GM12878 (cell line): ENCODE results near the gene FOXA2. TPM values are rescaled to one million over a fixed set of nuclear protein-coding genes. Genes with fewer than 3 reads are reported as not detected.

Experiments
- ATAC-seq: fragments of 200-7000 bp; cut with Tn5 transposase; 3 replicates; pipeline ENCODE4 v1.9.1; 2020; ENCODE audit warnings: mild to moderate bottlenecking, moderate library complexity
- BruUV-seq: library from RNA; stranded (reverse); fragments of 400-500 nt; replicated peaks from 2 replicates; lab custom pipeline; 2021; lab: Mats Ljungman, UMichigan
- CTCF ChIA-PET: fragments of 300-600 bp; sonication (Branson Sonifier 250); formaldehyde crosslinking; extraction: SDS; loops from one replicate; lab custom pipeline; 2021; ENCODE audit warnings: inconsistent platforms; lab: Yijun Ruan, JAX
- POLR2A ChIA-PET: fragments of 350-600 bp; formaldehyde crosslinking; extraction: SDS; loops from one replicate; lab custom pipeline; 2021; ENCODE audit warnings: inconsistent platforms; lab: Charles Lee
- RAD21 ChIA-PET: fragments of 300-600 bp; sonication (Branson Sonifier 250); formaldehyde crosslinking; loops from one replicate; lab custom pipeline; 2023; ENCODE audit warnings: antibody characterized with exemption; ENCODE audit not compliant: unreplicated experiment; lab: Charles Lee
- SMC1A ChIA-PET: fragments of 300-600 bp; sonication (Branson Sonifier 250); formaldehyde crosslinking; loops from one replicate; lab custom pipeline; 2023; ENCODE audit not compliant: unreplicated experiment, uncharacterized antibody; lab: Charles Lee
- DNase-seq: peaks from one replicate; pipeline ENCODE4 v3.0.0-alpha.2; 2011; ENCODE audit warnings: low read depth, low spot score
- FAIRE-seq: peaks from 3 replicates; lab custom pipeline; 2011; peaks lifted over from hg19 to GRCh38; lab: Jason Lieb, UNC
- H2AFZ ChIP-seq: 2 replicates; pipeline ENCODE4 v1.6.0; 2011; ENCODE audit warnings: low read depth, low read length, control low read depth; ENCODE audit not compliant: control insufficient read depth
- H3K27ac ChIP-seq: 2 replicates; pipeline ENCODE4 v1.5.1; 2011; ENCODE audit warnings: control low read depth; ENCODE audit not compliant: control insufficient read depth, insufficient read depth
- H3K27me3 ChIP-seq, 2 experiments: replicated peaks in 1 of 2; 2 replicates each; pipeline versions ENCODE4 v1.6.0 to v1.6.1; 2011; ENCODE audit warnings: low read length in 1 of 2; ENCODE audit not compliant: control insufficient read depth in 2 of 2, insufficient read depth in 2 of 2
- H3K36me3 ChIP-seq, 2 experiments: 2 replicates each; pipeline ENCODE4 v1.5.1; 2011; ENCODE audit warnings: low read length in 1 of 2; ENCODE audit not compliant: control insufficient read depth in 2 of 2, insufficient read depth in 2 of 2
- H3K4me1 ChIP-seq: 2 replicates; pipeline ENCODE4 v1.6.1; 2011; ENCODE audit warnings: mild to moderate bottlenecking, low read length, moderate library complexity, mixed read lengths; ENCODE audit not compliant: control insufficient read depth, insufficient read depth
- H3K4me2 ChIP-seq: 2 replicates; pipeline ENCODE4 v1.6.0; 2011; ENCODE audit warnings: control low read depth; ENCODE audit not compliant: control insufficient read depth, insufficient read depth
- H3K4me3 ChIP-seq: fragments of 200-600 bp; sonication (generic); 2 replicates; pipeline ENCODE4 v1.5.1; 2016
- H3K79me2 ChIP-seq: 2 replicates; pipeline ENCODE4 v1.6.0; 2011; ENCODE audit warnings: low read length; ENCODE audit not compliant: control insufficient read depth, insufficient read depth
- H3K9ac ChIP-seq: 2 replicates; pipeline ENCODE4 v1.8.0; 2011; ENCODE audit warnings: low read length, control low read depth, mixed read lengths; ENCODE audit not compliant: control insufficient read depth, insufficient read depth
- H3K9me3 ChIP-seq: replicated peaks from 3 replicates; pipeline ENCODE4 v1.5.1; 2011; ENCODE audit warnings: mild to moderate bottlenecking, low read length; ENCODE audit not compliant: control insufficient read depth, insufficient read depth
- H4K20me1 ChIP-seq: 2 replicates; pipeline ENCODE4 v1.6.0; 2011; ENCODE audit not compliant: control insufficient read depth, insufficient read depth
- BCL3 ChIP-seq: IDR thresholded peaks from 2 replicates; pipeline ENCODE4 v1.6.1; 2011; ENCODE audit warnings: borderline replicate concordance, low read depth, mild to moderate bottlenecking, moderate library complexity, low read length; ENCODE audit not compliant: insufficient read depth, poor library complexity, severe bottlenecking
- CHD4 ChIP-seq: fragments of 200-600 bp; sonication (generic); IDR thresholded peaks from 2 replicates; pipeline ENCODE4 v1.6.1; 2016; ENCODE audit warnings: mild to moderate bottlenecking
- NFIC ChIP-seq: IDR thresholded peaks from 2 replicates; pipeline ENCODE4 v1.6.1; 2012; ENCODE audit warnings: low read depth, mild to moderate bottlenecking, inconsistent platforms, low read length, moderate library complexity
- POLR2A ChIP-seq: IDR thresholded peaks from 2 replicates; pipeline ENCODE4 v1.6.1; 2011; ENCODE audit warnings: low read depth, mild to moderate bottlenecking, low read length
- USF1 ChIP-seq: IDR thresholded peaks from 2 replicates; pipeline ENCODE4 v1.6.1; 2011; ENCODE audit warnings: borderline replicate concordance, low read depth, mild to moderate bottlenecking, moderate library complexity, mixed read lengths, low read length; ENCODE audit not compliant: insufficient read depth; ENCODE audit errors: extremely low read length
- ZBTB4 ChIP-seq: fragments of 450-650 bp; formaldehyde crosslinking; IDR thresholded peaks from 2 replicates; pipeline ENCODE4 v1.4.0; 2022; ENCODE audit warnings: mild to moderate bottlenecking, moderate library complexity
- ZNF622 ChIP-seq: fragments of 450-650 bp; IDR thresholded peaks from 2 replicates; pipeline ENCODE4 v1.6.1; 2017; ENCODE audit warnings: mild to moderate bottlenecking, inconsistent platforms
- in situ Hi-C: fragments of 300-500 bp; cut with MboI; formaldehyde crosslinking; loops from 9 replicates; pipeline ENCODE4 v1.14.3; 2018; ENCODE audit warnings: mixed read lengths
- intact Hi-C: fragments of 100-400 bp; cut with micrococcal nuclease; formaldehyde crosslinking; loops from one replicate; pipeline ENCODE4 v1.14.2; 2022; ENCODE audit not compliant: unreplicated experiment
- polyA plus RNA-seq, 11 experiments: library from polyadenylated mRNA; depleted of rRNA in 4 of 11; unstranded in 6 of 11; stranded (reverse) in 5 of 11; fragments of >200 nt; fragmentation: Nextera tagmentation in 4 of 11; fragmentation: Illumina TruSeq in 1 of 11; extraction: Ambion mirVana in 4 of 11; extraction: Trizol in 1 of 11; gene quantifications; 1 replicate in 1 of 11; 2 replicates in 10 of 11; pipeline versions ENCODE4 v1.2.1 to v1.2.3, GENCODE V29; 2011 to 2016; ENCODE audit warnings: inconsistent platforms in 2 of 11, missing spikeins in 2 of 11, low read depth in 1 of 11
- total RNA-seq, 4 experiments: library from RNA; depleted of rRNA in 3 of 4; stranded (reverse); fragments of >200 nt in 3 of 4; fragmentation: Illumina TruSeq in 1 of 4; extraction: Trizol in 1 of 4; gene quantifications; 2 replicates each; pipeline versions ENCODE4 v1.2.1 to v1.2.3, GENCODE V29; 2013 to 2021
- TF ChIP-seq, protein P1 (sequence below): fragments of 150-350 bp; IDR thresholded peaks from 2 replicates; pipeline ENCODE4 v1.6.1; 2016; ENCODE audit warnings: low read depth, low read length
- TF ChIP-seq, protein P2 (sequence below): fragments of 450-650 bp; IDR thresholded peaks from 2 replicates; pipeline ENCODE4 v1.6.1; 2017; ENCODE audit warnings: antibody characterized with exemption, mild to moderate bottlenecking, moderate library complexity

Gene FOXA2
- total and polyA plus RNA-seq, 10 of the 15 experiments (the other 5 are each of a cell fraction or from before 2014, with no cell fraction given): not detected

GRCh38 chr20:22611636-22612035, 27.3 kb upstream of the FOXA2 start:
- Histone ChIP-seq H4K20me1 (no peaks in the 10 kb centered on the region), H3K27me3 (no peaks in the 10 kb centered on the region), H3K4me1 (no peaks in the 10 kb centered on the region), H3K9ac (no peak overlapping the region), H3K4me2 (no peak overlapping the region), H3K36me3 (no peaks in the 10 kb centered on the region), H2AFZ (no peak overlapping the region), H3K79me2 (no peaks in the 10 kb centered on the region), H3K9me3 (no peaks in the 10 kb centered on the region), H3K4me3 (no peak overlapping the region), H3K27ac (no peak overlapping the region)
- TF ChIP-seq BCL3: no peak
- no peak for TF ChIP-seq ZNF622
- TF ChIP-seq POLR2A: no peak
- no peak for TF ChIP-seq ZBTB4 (CRISPR knock-in tag)
- TF ChIP-seq, protein P1, sequence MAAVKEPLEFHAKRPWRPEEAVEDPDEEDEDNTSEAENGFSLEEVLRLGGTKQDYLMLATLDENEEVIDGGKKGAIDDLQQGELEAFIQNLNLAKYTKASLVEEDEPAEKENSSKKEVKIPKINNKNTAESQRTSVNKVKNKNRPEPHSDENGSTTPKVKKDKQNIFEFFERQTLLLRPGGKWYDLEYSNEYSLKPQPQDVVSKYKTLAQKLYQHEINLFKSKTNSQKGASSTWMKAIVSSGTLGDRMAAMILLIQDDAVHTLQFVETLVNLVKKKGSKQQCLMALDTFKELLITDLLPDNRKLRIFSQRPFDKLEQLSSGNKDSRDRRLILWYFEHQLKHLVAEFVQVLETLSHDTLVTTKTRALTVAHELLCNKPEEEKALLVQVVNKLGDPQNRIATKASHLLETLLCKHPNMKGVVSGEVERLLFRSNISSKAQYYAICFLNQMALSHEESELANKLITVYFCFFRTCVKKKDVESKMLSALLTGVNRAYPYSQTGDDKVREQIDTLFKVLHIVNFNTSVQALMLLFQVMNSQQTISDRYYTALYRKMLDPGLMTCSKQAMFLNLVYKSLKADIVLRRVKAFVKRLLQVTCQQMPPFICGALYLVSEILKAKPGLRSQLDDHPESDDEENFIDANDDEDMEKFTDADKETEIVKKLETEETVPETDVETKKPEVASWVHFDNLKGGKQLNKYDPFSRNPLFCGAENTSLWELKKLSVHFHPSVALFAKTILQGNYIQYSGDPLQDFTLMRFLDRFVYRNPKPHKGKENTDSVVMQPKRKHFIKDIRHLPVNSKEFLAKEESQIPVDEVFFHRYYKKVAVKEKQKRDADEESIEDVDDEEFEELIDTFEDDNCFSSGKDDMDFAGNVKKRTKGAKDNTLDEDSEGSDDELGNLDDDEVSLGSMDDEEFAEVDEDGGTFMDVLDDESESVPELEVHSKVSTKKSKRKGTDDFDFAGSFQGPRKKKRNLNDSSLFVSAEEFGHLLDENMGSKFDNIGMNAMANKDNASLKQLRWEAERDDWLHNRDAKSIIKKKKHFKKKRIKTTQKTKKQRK: no peak
- no peak for TF ChIP-seq CHD4
- no peak for TF ChIP-seq USF1
- TF ChIP-seq, protein P2, sequence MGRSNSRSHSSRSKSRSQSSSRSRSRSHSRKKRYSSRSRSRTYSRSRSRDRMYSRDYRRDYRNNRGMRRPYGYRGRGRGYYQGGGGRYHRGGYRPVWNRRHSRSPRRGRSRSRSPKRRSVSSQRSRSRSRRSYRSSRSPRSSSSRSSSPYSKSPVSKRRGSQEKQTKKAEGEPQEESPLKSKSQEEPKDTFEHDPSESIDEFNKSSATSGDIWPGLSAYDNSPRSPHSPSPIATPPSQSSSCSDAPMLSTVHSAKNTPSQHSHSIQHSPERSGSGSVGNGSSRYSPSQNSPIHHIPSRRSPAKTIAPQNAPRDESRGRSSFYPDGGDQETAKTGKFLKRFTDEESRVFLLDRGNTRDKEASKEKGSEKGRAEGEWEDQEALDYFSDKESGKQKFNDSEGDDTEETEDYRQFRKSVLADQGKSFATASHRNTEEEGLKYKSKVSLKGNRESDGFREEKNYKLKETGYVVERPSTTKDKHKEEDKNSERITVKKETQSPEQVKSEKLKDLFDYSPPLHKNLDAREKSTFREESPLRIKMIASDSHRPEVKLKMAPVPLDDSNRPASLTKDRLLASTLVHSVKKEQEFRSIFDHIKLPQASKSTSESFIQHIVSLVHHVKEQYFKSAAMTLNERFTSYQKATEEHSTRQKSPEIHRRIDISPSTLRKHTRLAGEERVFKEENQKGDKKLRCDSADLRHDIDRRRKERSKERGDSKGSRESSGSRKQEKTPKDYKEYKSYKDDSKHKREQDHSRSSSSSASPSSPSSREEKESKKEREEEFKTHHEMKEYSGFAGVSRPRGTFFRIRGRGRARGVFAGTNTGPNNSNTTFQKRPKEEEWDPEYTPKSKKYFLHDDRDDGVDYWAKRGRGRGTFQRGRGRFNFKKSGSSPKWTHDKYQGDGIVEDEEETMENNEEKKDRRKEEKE: no peak
- no peak for TF ChIP-seq NFIC
- ATAC-seq (no peak), FAIRE-seq (no peak), DNase-seq (no peak)
- ChIA-PET CTCF (interaction anchor here (0.6 kb wide), 1 partner anchor 393 kb away, joined by 3 read pairs; no protein-coding TSS in a partner anchor), RAD21 (no interaction called here), SMC1A (no interaction called here), POLR2A (no interaction called here)
- no TSS peak for BruUV-seq
- in situ Hi-C loops: no loop called here
- intact Hi-C loops: no loop called here
